ENCODE data around the gene XRCC4.
"Not testable (repeated sequence)": the region's sequence is repeated elsewhere in the genome, so short reads cannot be mapped to it uniquely, and the experiment has no call there.

XRCC4 gene

DNA sequence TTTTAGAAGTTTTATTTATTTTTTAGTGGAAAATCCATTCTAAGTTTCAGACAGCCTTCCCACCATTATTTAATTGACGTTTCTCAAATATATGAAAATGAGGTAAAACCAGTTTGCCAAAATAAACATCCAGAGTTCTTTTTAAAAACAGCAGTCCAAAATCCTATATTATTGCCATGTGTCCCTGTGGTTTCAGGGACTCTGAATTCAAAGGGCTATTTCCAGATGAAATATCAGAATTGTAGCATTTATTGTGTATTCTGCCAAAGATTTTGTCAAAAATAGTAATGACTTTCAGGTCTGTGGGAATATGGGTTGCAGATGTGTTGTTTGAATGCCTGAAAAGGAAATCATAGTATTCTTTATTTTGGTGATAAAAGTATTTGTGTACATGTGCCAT lies 41.6 kb downstream of the XRCC4 start:
- DNase-seq, result no peak

DNA sequence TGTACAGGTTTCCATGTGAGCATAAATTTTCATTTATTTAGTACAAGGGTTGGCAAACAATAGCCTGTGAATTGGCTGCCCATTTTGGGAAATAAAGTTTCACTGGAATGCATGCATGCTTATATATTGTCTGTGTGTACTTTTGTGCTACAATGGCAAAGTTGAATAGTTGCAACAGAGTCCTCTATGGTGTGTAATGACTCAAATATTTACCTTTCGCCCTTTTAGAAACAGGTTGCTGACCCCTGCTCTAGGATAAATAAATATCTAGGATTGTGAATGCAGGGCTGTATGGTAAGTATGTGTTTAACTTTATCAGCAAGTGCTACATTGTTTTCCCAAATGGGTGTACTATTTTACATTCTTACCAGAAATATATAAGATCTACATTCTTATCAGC lies 47.2 kb downstream of the XRCC4 start:
- DNase-seq, result no peak

DNA sequence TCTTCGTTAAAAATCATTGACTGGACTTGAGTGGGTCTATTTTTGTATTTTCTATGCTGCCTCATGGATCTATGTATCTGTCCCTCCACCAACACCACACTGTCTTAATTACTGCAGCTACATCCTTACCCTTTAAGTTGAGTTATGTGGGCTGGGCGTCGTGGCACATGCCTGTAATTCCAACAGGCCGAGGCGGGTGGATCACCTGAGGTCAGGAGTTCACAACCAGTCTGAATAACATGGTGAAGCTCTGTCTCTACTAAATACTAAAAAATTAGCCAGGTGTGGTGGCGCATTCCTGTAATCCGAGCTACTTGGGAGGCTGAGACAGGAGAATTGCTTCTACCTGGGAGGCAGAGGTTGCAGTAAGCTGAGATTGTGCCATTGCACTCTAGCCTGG lies 48.2 kb downstream of the XRCC4 start:
- no peak for DNase-seq

DNA sequence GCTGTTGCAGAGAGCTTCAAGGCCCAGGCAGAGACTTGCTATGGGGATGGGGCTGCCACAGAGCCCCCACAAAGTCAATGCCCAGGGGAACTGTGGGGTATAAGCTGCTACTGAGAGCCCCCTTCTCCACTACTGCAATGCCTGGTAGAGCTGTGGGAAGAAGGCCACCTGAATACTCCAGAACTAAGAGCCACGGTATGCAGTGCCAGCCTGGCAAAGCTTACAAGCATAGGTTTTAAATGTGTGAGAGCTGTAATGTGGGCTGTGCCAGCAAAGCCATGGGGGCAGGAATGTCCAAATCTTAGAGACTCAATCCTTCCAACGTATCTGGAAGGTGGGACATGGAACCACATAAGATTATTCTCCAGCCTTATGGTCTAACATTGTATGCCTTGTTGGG lies 49.2 kb downstream of the XRCC4 start:
- no peak for DNase-seq

DNA sequence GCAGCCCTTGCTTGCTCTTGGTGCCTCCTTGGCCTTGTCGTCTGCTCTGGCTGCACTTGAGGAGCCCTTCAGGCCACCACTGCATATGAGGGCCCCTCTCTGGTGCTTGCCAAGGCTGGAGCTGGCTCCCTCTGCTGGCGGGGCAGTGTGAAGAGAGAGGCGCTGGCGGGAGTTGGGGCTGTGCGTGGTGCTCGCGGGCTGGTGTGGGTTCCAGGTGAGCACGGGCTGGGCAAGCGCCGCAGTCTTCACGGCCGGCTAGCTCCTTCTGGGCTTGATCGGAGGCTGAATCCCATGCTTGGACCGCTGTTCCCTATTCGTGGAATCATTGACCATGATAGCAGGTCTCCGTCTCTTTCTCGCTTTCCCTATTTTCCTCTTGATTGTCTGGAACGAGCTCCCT lies 56.5 kb downstream of the XRCC4 start:
- DNase-seq, result no peak

DNA sequence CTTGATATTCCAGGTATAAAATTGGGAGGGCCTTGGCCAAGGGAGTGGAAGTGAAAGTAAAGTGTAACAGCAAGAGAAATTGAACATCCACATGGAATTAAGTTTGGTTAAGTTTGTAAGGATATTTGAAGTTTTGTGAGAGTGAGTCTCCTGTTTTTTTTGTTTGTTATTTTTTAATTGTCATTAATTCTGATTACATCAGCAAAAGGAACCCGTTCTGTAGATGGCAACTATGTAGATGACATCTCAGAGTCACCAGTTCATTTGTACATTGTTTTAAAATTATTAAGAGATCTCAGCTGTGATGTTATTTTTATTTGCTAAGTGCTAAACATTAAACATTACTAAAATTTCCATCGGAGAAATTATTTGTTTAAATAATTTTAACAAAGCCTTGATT lies 65.2 kb downstream of the XRCC4 start:
- DNase-seq, result no peak

DNA sequence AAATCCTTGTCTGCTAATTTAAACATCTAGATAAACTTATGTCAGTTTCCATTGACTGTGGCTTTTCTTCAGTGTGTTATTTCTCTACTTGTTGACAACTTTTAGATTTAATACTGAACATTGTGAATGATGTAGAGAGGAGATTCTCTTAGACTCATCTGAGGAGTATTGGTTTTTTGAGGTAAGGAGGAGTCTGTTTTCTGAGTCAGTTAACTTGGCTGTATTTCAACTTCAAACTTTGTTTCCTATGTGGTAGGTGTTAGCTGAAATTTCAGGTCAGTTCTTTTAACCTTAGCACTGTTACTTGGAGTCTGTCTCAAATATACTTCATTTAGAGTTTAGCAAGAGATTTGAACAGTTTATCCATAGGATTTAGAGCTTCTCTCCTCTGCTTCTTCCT lies 67.9 kb downstream of the XRCC4 start:
- no peak for DNase-seq

DNA sequence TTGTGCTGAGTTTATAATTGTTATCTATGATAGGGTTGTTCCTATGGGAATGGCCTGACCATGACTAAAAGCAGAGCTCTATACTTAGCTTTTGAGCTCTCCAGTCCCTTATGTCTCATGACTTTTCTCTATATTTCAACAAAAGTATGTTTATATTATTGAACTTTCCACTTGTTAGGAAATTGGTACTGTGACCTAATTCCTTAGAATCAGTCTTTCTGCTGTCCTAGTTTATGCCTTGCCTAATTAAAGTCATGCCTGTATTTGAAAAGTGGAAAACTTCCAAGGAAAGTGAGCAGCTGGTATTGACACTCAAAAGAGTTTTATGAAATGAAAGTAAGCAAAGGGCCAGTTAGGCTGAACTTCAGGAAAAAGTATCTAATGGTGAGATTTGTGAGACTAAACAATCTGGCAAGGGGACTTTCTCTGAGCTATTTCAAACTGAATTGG lies 68.6 kb downstream of the XRCC4 start:
- no peak for DNase-seq

DNA sequence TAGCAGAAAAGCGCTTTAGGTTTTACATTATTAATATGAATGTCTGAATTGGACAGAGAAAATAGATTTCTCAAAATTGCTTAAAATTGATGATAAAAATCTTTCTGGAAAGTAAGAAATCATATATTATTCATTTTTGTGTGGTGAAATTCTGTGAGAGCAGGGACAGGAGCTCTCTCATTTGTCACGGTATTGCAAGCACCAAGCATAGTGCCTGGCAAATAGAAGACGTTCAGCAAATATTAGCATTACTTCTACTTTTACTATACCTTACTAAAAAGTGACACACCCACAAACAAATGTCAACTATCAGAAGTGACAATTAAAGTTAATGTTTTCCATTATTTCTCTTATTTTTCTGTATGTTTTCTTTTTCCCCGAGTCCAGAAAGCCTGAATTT lies 69.1 kb downstream of the XRCC4 start:
- DNase-seq, result no peak

DNA sequence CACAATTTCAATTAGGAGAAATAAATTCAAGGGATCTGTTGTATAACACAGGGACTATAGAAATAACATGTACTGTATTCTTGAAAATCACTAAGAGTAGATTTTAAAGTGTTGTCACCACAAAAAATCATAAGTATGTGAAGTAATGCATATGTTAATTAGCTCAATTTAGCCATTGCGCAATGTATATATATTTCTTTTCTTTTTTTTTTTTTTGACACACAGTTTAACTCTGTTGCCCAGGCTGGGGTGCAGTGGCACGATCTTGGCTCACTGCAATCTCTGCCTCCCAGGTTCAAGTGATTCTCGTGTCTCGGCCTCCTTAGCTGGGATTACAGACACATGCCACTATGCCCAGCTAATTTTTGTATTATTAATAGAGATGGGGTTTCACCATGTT lies 70.2 kb downstream of the XRCC4 start:
- no peak for DNase-seq

DNA sequence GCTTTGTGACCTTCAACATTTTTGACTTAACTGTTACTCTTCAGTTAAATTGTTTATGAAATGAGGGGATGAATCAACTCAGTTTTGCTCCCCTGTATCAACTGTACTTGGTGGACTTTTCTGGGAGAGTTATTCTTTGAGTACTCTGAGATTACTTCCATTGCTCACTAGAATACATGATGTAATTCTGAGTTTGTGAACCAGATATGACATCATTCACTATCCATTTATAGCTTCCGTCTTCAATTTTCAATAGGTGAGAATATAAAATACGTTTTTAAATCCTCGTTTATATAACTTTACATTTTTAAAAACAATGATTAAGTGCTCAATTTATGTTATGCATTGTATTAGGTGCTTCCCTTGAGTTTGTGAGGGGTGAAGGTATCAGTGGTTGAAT lies 71.0 kb downstream of the XRCC4 start:
- no peak for DNase-seq

DNA sequence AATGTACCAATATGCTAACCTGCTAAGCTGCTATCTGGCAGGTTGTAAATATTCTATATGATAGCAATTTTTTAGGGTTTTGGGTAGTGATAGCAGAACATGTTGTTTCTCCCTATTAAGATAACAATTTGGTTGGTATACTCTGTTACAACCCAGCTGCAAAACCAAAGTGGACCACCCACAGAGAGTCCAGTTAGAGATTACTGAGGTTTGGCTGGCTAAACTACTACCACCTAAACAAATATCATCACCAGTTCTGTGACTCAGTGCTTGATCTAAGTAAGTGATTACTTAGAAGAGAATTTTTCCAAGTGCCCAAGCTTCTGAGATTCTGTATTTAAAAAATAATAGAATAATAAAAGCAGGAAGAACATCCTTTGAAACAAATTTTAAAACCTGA lies 72.3 kb downstream of the XRCC4 start:
- no peak for DNase-seq

DNA sequence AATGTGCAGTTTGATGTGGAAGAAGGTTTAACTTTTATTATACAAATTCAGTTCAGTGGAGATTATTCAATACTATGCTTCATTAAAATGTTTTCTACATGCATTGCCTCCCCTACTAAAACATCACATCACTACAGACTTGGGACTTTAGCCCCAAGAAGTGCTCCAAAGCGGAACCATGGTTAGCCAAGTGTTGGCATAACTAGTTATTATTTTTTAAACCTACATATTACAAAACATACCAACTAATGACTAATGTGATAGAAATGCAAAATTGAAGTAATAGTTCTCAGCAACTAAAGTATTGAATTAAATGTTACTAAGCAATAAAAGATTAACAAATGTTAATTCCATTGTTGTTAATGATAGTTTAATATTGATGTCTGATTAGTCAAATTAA lies 74.5 kb downstream of the XRCC4 start:
- DNase-seq, result no peak

DNA sequence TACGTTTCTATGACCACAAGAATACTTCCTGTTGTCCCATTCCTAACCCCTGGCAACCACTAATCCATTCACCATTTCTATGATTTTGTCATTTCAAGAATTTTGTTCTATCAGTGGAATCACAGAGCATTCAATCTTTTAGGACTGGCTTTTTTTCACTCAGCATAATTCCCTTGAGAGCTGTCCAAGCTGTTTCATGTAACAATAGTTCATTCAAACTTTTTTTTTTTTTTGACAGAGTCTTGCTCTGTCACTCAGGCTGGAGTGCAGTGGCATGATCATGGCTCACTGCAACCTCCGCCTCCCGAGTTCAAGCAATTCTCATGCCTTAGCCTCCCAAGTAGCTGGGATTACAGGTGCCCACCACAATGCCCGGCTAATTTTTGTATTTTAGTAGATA lies 75.6 kb downstream of the XRCC4 start:
- DNase-seq, result not testable (repeated sequence)

DNA sequence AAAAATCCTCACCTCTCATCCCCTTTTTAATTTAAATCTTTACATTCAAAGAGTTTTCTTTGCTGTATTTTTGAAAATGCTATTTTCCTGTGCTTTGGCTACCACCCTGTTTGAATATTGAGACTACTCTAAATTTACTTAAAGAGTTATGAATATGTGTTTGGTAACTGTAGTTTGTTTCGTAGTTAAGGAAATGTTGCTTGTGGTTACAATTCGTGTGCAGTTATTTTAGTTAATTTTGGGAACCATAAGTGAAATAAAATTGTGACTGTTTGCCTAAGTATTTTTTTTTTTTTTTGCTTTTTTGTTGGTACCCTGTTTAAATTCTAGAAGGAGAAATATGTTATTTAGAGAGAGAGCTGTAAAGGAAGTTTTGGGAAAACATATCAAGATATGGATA lies 78.7 kb downstream of the XRCC4 start:
- DNase-seq, result no peak

DNA sequence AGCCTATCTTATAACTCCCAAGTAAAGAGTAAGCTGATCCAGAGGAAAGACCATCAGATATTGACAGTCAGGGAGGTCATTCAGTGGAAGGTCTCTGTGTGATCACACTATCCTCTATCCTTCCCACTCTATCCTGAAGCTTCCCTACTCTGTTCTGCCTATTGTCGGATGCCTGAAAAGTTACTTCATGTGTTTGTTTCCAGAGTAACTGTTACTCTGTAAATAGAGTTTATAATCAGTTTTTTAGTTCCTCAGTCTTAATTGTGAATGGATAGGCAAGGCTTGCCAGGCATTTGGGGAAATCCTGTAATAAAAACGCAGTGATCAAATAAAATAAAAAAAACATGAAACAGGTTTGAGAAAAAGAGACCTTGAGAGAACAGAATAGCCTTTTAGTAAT lies 79.8 kb downstream of the XRCC4 start:
- no peak for DNase-seq

DNA sequence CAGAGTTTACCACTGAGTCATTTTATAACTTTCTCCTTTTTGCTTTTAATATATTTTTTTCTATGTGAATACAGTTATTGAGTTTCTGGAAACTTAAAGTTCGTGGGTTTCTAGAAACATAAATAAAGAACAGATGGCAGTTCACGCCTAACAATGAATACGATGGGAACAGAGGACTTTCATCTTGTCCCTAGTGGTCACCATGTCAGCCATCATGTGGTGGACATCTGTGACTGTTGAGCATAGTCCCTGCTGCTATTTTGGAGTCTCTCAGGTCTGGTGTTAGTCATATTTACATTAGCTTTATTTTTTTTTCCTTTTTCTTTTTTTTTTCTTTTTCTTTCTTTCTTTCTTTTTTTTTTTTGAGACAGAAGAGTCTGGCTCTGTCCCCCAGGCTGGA lies 85.3 kb downstream of the XRCC4 start:
- DNase-seq, result no peak

DNA sequence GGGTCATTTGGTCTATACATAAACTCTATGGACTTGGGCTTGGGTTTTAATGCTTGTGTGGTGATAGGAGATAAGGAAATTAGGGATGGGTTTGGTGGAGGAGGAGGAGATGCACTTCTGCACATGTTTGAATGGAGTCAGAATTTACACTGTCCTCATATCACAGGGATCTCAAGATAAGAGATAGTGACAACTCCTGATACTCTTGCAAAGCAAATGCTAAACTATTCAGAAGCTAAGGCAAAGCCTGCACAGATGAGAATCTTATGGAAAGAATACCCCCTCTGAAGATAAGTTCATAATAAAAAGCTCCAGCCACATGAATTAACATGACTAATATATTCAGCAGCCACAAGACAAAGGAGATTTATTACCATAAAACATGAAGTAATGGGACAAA lies 90.2 kb downstream of the XRCC4 start:
- DNase-seq, result no peak

DNA sequence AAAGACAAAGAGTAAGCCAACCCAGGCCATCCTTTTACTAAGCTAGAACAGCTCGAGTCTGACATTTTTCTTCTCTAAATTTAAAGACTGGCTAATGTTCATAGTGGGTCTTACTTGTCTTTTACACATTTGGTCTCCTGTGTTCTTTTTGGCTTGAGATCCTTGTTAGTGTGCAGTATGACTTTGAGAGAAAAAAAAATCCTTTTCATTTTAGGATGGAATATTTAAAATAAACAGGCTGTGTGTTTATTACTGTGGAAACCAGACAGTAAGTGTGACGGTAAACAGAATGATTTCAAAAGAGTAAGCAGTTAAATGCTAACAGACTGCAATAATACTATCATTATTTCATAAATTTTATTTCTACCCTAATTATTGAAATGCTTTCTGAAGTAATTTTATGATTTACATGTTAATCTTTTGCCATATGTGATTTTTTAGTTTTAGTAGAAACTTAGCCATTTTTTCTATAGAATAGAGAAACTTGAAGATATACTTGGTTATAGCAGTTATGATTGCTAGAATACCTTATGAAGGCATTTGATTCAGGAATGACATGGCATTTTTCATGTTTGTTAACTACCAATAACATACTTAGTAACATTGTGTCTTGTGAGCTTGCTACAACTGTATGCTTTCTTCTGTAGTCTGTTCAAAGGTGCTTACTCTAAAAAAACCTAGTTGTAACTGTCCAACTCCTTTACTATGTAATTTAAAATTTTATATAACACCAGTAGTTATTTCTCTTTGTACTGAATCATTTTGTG lies 92.4 kb downstream of the XRCC4 start:
- DNase-seq, result no peak

DNA sequence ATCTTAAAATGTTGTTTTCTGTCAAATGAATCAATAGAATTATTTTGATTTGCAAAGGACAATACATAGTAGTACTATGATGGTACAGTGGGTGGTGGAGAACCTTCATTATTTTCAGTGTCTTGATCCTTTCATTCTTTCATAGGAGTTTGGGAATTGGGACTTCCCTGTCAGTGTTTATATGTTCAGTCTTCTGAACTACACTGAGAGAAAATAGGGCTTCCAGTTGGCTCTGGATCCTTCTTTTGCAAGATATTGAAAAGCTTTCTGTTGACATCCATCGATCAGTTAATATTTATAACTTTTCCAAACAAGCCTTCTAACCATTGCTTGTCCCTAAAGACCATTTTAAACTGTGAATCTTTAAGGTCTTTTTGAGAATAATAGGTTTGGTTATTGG lies 94.7 kb downstream of the XRCC4 start:
- no peak for DNase-seq

DNA sequence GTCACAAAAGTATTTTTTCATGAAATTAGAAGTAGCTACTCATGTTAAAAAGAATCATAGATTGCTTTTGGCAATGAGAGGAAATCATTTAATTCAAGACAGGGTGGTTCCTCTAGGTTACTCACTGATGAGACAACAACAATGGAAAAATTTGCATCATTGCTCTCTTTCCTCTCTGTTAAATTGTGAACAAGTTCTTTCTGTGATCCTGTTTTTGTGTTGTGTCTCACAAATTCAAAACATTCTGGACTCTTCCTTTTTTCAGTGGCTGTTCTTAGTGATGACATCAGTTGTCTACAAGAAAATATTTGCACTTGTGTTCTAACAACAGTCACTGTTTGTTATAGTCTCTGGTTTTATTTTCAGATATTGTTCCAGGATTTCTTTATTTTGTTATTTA lies 95.3 kb downstream of the XRCC4 start:
- DNase-seq, result no peak

DNA sequence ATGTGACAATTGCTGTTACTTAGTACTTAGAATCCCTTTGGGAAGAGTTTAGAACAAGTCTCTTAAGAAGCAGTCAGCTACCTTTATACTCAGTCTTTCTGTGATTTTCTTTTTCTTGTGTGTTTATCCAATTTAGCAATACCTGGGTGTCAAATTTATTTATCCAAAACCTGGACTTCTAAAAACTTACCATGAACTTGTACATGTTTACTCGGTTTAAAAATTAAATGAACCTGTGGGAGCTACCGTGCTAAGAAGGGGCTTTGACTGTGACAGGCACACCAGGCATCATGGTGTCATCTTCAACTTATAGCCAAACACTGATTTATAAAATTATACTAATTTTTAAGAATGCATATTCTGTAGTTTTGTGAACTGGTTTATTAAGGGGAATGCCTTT lies 96.5 kb downstream of the XRCC4 start:
- no peak for DNase-seq

DNA sequence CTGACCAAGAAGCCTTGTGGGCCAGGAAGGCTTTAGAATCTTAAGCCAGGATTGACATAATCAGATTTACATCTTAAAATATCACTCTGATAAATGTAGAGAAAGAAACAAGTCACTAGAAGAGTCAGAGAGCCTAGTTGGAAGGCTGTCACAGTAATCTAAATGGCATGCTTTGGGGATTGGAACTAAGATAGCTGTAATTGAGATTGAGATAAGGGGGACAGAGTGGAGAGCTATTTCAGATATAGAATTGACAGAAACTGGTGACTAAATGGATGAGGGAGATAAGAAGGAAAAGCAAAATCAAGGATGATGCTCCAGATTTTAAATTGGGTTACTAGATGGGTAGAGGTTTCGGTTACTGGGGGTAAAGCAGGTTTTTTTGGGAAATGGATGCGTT lies 100.5 kb downstream of the XRCC4 start:
- DNase-seq, result no peak

DNA sequence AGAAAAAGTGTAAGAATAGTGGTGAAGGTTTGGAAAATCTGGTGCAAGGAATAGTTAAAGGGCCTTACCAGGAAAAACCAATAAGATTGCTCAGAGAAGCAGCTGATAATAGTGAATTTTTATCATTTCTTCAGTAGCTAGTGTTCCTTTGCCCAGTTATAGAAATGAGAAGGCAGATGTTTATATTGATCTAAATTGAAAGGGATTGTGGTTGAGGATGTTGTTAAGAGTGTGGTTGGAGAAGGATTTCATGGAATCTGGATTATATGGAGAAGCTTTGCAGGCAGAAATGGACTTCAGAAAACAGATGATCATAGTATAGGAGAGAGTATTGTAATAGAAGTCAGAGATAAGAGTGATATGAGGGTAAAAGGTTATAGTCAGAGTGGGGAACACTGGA lies 102.6 kb downstream of the XRCC4 start:
- DNase-seq, result no peak

DNA sequence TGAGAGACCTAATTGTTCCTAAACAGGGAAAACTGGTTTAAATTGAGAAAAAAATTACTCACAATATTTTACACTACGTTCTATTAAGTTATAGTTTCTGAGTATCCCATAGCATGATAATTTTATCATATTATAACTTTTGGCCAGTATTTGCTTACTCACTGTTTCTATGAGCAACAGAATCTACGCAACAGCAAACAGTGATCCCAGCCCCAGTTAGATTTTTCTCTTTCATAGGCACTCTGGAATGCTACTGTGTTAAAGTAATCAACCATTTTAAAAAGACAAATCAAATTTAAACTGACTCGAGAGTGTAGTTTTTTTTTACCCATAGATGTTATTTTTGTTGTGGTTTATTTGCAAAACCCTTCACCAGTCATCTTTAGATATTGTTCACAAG lies 107.2 kb downstream of the XRCC4 start:
- DNase-seq, result no peak
